ENCODE results near the gene NSF.
"Not testable (repeated sequence)": the region's sequence is repeated elsewhere in the genome, so short reads cannot be mapped to it uniquely, and the experiment has no call there.

GRCh38 chr17:46628753-46629436, 38.4 kb downstream of the NSF start:
- not testable (repeated sequence) for TF ChIP-seq CTCF (IDR thresholded peaks at IDR 0.05); POLR2AphosphoS5 (IDR thresholded peaks at IDR 0.05; ENCODE audit: insufficient read depth in 1 of 2, low read depth in 1 of 2)
